AG04449 (cell line): ENCODE data around the gene JAKMIP3.

Source experiments
- CTCF ChIA-PET: fragments of 350-600 bp; formaldehyde crosslinking; extraction: SDS; loops from one replicate; lab custom pipeline; 2021; ENCODE audit warnings: antibody characterized with exemption; lab: Yijun Ruan, JAX
- POLR2A ChIA-PET: fragments of 400-600, 350-600 bp; formaldehyde crosslinking; extraction: SDS; loops from one replicate; lab custom pipeline; 2020; ENCODE audit warnings: antibody characterized with exemption, inconsistent platforms; lab: Yijun Ruan, JAX
- DNase-seq: peaks from one replicate; pipeline ENCODE4 v3.0.0-alpha.2; 2010; ENCODE audit warnings: low read depth, low spot score
- H3K4me3 ChIP-seq: 2 replicates; pipeline ENCODE4 v1.5.1; 2011; ENCODE audit warnings: low read depth, mild to moderate bottlenecking, control low read depth, low read length
- TF ChIP-seq, protein P1 (sequence below): IDR thresholded peaks from one replicate; pipeline ENCODE4 v1.5.1; 2011; ENCODE audit warnings: mild to moderate bottlenecking, moderate library complexity, low read length, control low read depth, inconsistent platforms; ENCODE audit not compliant: insufficient read depth; ENCODE audit errors: missing control alignments

The JAKMIP3 gene

DNA sequence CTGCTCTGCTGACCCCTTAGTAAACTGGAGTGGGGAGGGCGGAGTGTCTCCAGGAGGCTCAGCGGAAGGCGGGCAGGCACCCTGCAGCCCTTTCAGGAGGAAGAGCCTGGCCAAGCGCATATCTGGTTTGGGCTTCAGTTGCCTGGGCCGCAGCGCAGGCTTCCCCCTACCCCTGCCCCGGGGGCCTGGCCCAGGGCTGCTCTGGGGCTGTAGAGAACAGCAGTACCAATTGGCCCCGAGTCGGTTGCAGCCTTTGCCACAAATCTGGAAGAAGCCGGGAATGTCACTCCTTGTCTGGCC lies 28.1 kb upstream of the JAKMIP3 start:
- CTCF ChIA-PET = interaction anchor here (2.4 kb wide), 1 partner anchor 14 kb away, joined by 12 read pairs; no protein-coding TSS in a partner anchor
- no peak overlapping the region for H3K4me3 ChIP-seq
- POLR2A ChIA-PET = no interaction called here
- no peak for DNase-seq
- TF ChIP-seq, protein P1, sequence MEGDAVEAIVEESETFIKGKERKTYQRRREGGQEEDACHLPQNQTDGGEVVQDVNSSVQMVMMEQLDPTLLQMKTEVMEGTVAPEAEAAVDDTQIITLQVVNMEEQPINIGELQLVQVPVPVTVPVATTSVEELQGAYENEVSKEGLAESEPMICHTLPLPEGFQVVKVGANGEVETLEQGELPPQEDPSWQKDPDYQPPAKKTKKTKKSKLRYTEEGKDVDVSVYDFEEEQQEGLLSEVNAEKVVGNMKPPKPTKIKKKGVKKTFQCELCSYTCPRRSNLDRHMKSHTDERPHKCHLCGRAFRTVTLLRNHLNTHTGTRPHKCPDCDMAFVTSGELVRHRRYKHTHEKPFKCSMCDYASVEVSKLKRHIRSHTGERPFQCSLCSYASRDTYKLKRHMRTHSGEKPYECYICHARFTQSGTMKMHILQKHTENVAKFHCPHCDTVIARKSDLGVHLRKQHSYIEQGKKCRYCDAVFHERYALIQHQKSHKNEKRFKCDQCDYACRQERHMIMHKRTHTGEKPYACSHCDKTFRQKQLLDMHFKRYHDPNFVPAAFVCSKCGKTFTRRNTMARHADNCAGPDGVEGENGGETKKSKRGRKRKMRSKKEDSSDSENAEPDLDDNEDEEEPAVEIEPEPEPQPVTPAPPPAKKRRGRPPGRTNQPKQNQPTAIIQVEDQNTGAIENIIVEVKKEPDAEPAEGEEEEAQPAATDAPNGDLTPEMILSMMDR = no peak

DNA sequence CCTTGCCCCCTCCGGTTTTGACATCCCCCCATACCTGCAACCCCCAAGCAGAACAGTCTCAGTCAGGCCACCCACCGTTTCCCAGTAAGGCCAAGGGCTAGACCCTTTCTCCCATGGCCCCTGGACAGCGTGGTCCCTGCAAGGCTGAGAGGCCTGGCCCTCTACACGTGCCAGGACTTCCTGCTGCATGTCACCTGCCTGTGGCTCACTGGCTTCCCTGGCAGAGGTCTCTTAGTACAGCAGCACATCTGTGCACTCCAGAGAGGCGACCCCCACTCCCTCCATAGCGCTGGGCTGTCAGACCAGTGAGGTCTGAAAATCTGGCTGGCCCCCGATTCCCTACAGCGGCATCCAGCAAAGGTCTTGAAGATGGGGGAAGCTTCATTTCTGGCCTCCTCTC lies 26.4 kb upstream of the JAKMIP3 start:
- TF ChIP-seq, protein P1 = no peak
- DNase-seq = no peak
- POLR2A ChIA-PET = no interaction called here
- CTCF ChIA-PET = interaction anchor here (2.4 to 2.7 kb wide), 2 partner anchors 16 kb away, joined by 10 to 12 read pairs; no protein-coding TSS in a partner anchor
- no peak overlapping the region for H3K4me3 ChIP-seq

DNA sequence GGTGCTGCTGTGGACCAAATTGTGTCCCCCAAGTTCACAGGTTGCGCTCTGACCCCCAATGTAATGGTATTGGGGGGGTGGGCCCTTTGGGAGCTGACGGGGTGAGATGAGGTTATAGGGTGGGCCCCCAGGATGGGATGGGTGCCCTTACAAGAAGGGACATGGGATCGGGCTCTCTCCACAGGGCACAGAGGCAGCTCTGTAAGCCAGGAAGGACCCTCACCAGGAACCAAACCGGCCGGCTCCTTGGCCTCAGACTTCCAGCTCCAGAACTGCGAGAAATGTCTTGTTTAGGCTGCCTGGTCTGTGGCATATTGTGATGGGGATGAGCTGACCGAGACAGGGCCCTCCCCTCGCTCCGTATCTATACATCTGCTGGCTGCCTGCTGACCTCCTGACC lies 25.7 kb upstream of the JAKMIP3 start:
- DNase-seq = no peak
- ChIA-PET CTCF (interaction anchor here (0.7 to 2.7 kb wide), 2 partner anchors 9 to 17 kb away, joined by 3 to 10 read pairs; no protein-coding TSS in a partner anchor), POLR2A (interaction anchor here (0.6 kb wide), 1 partner anchor 139 kb away, joined by 3 read pairs; the partner anchor contains the start of gene PPP2R2D)
- no peak overlapping the region for H3K4me3 ChIP-seq
- TF ChIP-seq, protein P1 = no peak

DNA sequence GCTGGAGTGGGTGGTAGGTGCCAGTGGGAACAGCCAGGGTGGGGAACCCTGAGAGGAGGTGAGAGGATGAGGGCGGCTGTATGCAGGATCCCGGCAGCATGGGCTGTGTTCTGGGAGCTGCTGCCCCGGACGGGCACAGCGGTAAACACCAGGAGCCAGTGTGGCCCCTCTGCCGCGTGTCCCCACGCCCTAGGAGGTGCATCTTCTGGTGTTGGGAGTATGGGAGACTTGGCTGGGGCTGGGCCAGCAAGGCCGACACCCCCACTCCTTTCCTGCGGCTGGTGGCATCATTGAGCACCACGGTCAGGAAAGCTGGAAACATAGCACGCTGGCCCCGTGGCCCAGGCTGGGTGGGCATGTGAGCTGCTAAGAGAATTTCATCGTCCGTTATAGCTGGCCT lies 24.4 kb upstream of the JAKMIP3 start:
- DNase-seq = no peak
- CTCF ChIA-PET = interaction anchor here (2.7 kb wide), 1 partner anchor 18 kb away, joined by 10 read pairs; no protein-coding TSS in a partner anchor
- no peak overlapping the region for H3K4me3 ChIP-seq
- TF ChIP-seq, protein P1 = no peak
- POLR2A ChIA-PET = no interaction called here

DNA sequence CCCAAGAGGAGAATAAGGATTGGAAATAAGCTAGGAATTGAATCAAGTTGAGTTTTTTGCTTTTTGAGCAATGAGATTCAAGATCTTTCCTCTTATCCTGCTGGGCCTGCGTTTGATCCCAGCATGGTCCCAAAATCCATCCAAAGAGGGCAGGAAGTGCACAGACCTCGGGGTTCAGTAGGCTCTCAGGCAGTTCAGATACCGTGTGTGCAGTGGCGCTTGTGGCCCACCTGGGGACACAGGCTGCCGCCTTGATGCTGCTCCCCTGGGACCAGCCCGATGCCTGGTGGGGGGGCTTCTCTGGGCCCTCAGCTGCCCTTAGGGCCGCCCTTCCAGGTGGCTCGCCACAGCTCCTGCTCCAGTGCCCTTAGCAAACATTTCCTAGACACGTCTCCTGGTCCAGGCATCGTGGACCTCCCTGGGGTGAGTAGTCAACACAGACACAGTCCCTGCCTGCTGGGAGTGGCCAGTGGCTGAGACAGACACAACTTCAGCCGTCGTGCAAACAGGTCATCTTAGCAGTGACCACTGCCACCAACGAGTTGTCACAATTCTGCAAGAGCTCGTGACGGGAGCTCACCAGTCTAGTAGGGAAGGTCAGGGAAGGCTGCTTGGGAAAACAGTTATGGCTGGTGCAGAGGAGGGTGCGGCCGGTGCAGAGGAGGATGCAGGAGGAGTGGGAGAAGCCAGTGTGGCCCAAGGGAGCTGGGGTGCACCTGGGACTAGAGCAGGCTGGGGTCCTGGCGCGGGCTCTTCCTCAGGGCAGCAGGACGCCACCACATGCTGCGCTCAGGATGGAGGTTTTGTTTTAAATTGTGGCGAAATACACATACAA lies 21.7 kb upstream of the JAKMIP3 start:
- POLR2A ChIA-PET = no interaction called here
- CTCF ChIA-PET = no interaction called here
- no peak overlapping the region for H3K4me3 ChIP-seq
- DNase-seq = no peak
- TF ChIP-seq, protein P1 = no peak

DNA sequence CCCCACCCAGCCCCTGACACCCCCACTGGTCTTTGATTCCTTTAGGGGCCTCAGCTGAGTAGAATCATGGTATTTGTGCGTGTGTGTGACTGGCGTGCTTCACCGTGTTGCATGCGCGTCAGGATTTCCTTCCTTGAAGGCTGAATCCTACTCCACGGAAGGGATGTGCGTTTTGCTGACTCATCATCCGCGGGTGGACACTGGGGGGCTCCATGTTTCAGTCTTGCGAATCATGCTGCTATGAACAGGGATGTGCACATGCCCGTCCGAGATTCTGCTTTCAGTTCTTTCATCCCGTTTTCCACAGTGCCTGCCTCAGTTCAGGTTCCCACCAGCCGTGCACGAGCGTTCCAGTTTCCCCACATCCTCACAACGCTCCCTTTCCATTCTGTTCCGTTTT lies 20.9 kb upstream of the JAKMIP3 start:
- POLR2A ChIA-PET = no interaction called here
- CTCF ChIA-PET = no interaction called here
- no peak overlapping the region for H3K4me3 ChIP-seq
- TF ChIP-seq, protein P1 = no peak
- no peak for DNase-seq
